NT2/D1 (cell line): ENCODE data around the gene RNF223.

Source experiments
- YY1 ChIP-seq: IDR thresholded peaks from 2 replicates; pipeline ENCODE4 v1.6.1; 2011; ENCODE audit not compliant: insufficient read length, insufficient read depth
- ZNF274 ChIP-seq: IDR thresholded peaks from 2 replicates; pipeline ENCODE4 v1.6.1; 2011; ENCODE audit warnings: mild to moderate bottlenecking, low read depth, low read length

- no peak for TF ChIP-seq YY1
- no peak for TF ChIP-seq ZNF274
These were observed 1.2 kb upstream of the RNF223 start for GRCh38 chr1:1075148-1075935.
